ENCODE results near the gene NCF4.

The NCF4 gene

GRCh38 chr22:36901411-36902142, 40.8 kb downstream of the NCF4 start:
- no peak for TF ChIP-seq POLR2A (IDR thresholded peaks at IDR 0.05; ENCODE audit: low read length)
- TF ChIP-seq GATA1 (IDR thresholded peaks at IDR 0.05; ENCODE audit: low read depth, low read length), result peak; percentile 30
- peak; percentile 72 to 92 for DNase-seq

DNA sequence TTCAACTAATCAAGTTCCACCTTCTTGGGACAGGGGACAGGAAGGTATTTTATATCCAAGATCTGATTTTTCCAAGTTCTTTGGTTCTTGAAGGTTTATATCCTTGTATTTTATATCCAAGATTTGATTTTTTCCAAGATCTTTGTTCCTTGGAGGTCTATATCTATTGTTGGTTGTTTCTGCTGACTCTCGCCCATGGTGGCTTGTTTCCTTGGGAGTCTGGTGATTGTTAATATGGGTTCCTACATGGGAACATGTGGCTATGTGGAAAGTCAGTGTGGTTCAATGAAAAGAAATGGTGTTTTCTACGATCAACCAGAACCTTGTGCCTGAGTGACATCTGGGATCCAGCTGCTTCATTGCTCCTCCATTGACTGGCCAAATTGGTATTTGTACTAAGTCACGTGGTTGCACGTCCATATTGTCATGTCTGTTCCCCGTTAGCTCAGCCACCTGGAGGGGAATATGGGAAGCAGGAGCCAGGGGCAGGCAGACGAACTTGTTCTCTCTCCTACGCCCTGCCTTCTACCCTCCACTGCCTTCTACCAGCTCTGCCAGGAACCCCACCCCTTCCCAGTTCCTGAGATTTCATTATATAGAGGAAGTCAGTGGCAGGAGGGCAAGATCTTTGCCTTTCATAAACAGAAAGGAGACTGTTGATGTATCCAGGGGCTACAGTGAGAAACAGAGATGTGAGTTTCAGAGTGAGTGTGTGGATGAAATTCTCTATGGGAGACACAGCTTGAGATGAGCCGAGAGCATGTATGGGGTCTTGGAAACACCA, 41.5 kb downstream of the NCF4 start:
- TF ChIP-seq POLR2A (IDR thresholded peaks at IDR 0.05; ENCODE audit: low read length) (no peak), GATA1 (IDR thresholded peaks at IDR 0.05; ENCODE audit: low read depth, low read length) (no peak)
- no peak for DNase-seq

DNA sequence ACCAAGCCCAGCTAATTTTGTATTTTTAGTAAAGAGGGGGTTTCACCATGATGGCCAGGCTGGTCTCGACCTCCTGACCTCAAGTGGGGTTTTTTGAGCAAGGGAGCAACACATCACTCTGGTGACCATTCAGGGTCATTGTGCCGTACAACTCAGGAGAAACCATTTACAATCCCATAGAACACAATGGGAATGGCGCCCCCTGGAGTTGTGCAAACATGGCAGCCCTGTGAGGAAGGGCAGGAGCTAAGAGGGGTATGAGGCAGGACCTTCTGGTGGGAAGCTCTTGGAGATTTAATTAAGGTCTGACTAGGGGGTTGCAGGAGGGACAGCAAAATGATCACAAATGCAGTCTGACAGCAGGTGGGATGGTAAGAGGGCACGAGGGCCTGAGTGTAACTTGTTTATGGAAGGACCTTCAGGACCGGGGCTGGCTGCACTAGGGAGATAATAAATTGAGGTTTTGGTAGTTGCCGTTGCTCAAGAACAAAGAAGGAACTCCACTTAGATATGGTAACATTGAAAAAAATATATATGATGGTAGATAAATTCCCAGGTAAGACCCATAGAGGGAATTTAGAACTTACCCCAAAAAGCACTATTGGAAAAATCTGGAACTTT, 43.6 kb downstream of the NCF4 start:
- peak; percentile 37 to 75 for DNase-seq
- no peak for TF ChIP-seq GATA1 (IDR thresholded peaks at IDR 0.05; ENCODE audit: low read depth, low read length)
- no peak for TF ChIP-seq POLR2A (IDR thresholded peaks at IDR 0.05; ENCODE audit: low read length)

DNA sequence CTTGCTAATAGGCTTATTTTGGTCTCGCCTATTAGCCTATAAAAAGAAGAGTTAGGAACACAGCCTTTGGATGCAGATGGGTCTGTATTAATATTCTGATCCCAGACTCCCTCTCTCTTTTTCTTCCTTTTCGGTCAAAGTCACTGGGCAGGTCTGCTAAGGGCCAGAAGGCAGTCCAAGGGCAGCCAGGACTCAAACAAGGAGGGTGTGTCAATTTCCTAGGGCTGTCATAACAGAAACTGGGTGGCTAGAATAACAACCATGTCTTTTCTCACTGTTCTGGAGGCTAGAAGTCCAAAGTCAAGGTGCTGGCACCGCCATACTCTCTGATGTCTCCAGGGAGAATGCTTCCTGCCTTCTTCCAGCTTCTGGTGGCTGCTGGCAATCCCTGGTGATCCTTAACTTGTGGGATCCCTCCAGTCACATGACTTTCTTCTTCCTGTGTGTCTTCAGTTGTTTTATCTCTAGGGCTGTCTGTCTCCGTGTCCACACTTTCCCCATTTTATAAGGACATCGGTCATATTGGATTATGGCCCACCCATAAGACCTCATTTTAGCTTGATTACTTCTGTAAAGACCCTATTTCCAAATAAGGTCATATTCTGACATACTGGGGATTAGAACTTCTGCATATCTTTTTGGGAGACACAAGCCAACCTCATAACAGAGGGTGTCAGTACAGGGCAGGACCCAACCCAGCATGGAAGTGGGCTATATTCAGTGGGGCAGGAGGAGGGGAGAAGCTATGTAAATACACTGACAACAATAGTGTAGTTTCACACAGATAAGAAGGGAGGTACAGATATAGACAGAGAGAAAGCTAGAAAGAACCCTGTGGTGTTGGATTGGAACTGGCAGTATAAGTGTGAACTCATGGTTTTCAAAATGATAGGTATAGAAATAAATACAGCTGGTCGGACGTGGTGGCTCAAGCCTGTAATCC, 46.7 kb downstream of the NCF4 start:
- TF ChIP-seq GATA1 (IDR thresholded peaks at IDR 0.05; ENCODE audit: low read depth, low read length) (no peak), POLR2A (IDR thresholded peaks at IDR 0.05; ENCODE audit: low read length) (no peak)
- peak in 1 of 2 experiments; percentile 38 for DNase-seq

DNA sequence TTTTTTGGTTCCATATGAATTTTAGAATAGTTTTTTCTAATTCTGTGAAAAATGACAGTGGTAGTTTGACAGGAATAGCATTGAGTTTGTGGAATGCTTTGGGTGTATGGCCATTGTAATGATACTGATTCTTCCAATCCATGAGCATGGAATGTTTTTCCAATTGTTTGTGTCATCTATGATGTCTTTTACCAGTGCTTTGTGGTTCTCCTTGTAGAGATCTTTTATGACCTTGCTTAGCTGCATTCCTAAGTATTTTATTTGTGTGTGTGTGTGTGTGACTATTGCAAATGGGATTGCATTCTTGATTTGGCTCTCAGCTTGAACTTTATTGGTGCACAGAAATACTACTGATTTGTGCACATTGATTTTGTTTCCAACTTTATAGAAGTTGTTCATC, 49.7 kb downstream of the NCF4 start:
- TF ChIP-seq GATA1 (IDR thresholded peaks at IDR 0.05; ENCODE audit: low read depth, low read length) (no peak), POLR2A (IDR thresholded peaks at IDR 0.05; ENCODE audit: low read length) (no peak)
- DNase-seq, result no peak

GRCh38 chr22:36911887-36912661, 51.3 kb downstream of the NCF4 start:
- no peak for DNase-seq
- TF ChIP-seq POLR2A (IDR thresholded peaks at IDR 0.05; ENCODE audit: low read length) (no peak), GATA1 (IDR thresholded peaks at IDR 0.05; ENCODE audit: low read depth, low read length) (no peak)

DNA sequence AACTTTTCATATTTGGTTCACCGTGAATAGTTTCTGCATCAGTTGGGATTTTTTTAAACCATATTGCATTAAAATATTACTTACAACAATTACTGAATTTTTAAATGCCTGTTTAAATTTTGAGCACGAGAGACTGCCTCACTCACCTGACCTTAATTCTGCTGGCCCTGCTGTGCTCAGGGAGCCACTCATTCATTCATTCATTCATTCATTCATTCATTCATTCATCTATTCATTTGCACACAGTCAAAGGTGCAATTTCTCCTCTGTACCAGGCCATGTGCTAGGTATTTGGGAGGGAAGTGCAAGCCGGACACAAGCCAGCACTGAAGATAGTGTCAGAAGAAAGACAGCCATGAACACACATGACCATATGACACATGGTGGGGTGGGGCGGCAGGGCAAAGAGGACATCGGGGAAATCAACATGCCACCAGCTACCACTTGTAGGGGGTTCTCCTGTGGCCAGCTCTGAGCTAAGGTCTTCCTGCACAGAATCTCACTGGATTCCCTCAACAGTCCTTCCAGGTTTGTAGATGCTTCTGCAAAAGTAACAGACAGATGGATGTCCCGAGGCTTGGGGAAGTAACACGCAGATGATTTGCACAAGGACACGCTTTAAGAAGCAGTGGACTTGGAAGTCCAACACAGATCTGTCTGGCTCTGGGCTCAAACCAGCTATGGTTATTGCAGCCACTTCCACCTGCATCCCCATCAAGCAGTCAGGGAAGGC, 52.1 kb downstream of the NCF4 start:
- peak in 1 of 2 experiments; percentile 40 for DNase-seq
- TF ChIP-seq POLR2A (IDR thresholded peaks at IDR 0.05; ENCODE audit: low read length) (no peak), GATA1 (IDR thresholded peaks at IDR 0.05; ENCODE audit: low read depth, low read length) (no peak)

DNA sequence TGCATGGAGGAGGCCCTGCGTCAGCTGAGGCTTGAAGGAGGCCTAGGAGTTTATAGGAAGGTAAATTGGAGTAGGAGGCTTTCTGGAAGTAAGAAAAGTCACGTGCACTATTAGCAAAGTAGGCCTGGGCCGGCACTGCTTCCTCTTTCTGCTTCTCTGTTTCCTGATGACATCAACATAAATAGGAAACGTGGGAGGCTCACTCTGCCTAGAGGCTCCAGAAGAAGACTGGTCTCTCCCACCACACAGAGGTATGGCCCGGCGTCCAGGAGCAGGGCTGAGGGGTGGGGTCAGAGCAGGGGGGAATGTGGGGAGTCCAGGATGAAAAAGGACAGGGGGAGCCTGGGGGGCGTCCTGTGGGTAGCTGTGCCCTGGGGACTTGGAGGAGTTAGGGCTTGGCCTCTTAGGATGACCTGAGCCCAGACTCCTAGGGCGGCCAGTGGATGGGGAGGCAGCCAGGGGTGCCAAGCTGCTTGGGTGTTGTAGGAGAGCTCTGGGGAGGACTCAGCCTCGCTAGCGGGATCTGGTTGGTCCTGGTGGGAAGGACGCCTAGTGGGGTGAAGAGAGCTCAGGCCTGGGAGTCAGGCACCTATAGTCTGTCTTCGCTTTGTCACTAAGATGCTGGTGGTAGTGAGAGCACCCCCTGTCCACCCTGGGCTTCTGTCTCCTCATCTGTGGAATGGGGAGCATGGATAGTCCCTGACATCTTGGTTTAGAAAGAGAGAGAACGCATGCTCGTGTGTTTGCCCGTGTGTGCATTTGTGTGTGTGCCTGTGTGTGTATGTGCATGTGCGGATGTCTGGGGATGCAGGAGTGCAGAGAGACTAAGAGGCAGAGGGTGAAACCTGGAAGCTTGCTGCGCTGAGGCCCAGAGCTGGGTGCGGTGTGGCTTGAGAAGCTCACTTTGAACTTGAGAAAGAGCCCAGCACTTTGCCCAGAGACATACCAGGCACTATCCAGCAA, 52.9 kb downstream of the NCF4 start, which contains the start of gene CSF2RB:
Gene CSF2RB (plus strand): TSS at position 202 of the 963 bp plus-strand sequence. CDS start 8,580 bp downstream, outside the sequence.
- TF ChIP-seq GATA1 (IDR thresholded peaks at IDR 0.05; ENCODE audit: low read depth, low read length) (no peak), POLR2A (IDR thresholded peaks at IDR 0.05; ENCODE audit: low read length) (peak; percentile 36)
- peak; percentile 49 to 71 for DNase-seq

- TF ChIP-seq GATA1 (IDR thresholded peaks at IDR 0.05; ENCODE audit: low read depth, low read length) (no peak), POLR2A (IDR thresholded peaks at IDR 0.05; ENCODE audit: low read length) (no peak)
- no peak for DNase-seq
These were observed 53.6 kb downstream of the NCF4 start for GRCh38 chr22:36914390-36914752.

DNA sequence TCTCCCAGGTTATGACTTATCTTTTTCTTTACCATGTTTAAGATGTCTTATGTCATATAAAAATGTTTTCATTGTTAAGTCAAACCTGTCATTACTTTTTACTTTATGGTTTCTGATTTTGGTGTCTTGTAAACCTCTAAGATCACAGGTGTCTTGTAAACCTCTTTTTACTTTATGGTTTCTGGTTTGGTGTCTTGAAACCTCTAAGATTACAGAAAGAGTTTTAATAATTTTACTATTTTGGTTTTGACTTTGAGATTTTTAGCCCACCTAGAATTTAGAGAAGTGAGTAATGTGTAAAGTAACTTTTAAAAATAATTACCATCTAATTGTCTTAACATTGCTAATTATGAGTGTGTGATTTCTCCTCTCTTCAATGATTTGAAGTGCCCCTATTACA, 55.2 kb downstream of the NCF4 start:
- no peak for TF ChIP-seq POLR2A (IDR thresholded peaks at IDR 0.05; ENCODE audit: low read length)
- no peak for TF ChIP-seq GATA1 (IDR thresholded peaks at IDR 0.05; ENCODE audit: low read depth, low read length)
- DNase-seq, result no peak
